Brain microvascular endothelial cell (primary cell): ENCODE measurements around the gene E2F8.
"Not testable (repeated sequence)": the region's sequence is repeated elsewhere in the genome, so short reads cannot be mapped to it uniquely, and the experiment has no call there.

Experiments
- DNase-seq: peaks from one replicate; pipeline ENCODE4 v3.0.0-alpha.2; 2020
- H3K27ac ChIP-seq: fragments of 250-450 bp; sonication (Bioruptor Pico); 2 replicates; pipeline ENCODE4 v1.5.1; 2020; ENCODE audit warnings: mild to moderate bottlenecking, moderate library complexity
- H3K27me3 ChIP-seq: fragments of 250-450 bp; sonication (Bioruptor Pico); replicated peaks from 2 replicates; pipeline ENCODE4 v1.5.1; 2020; ENCODE audit warnings: mild to moderate bottlenecking
- H3K36me3 ChIP-seq: fragments of 250-450 bp; sonication (Bioruptor Pico); replicated peaks from 2 replicates; pipeline ENCODE4 v1.5.1; 2020; ENCODE audit warnings: mild to moderate bottlenecking
- H3K4me3 ChIP-seq: 2 replicates; pipeline ENCODE4 v1.5.1; 2011; ENCODE audit warnings: low read depth, mild to moderate bottlenecking, control low read depth, low read length, moderate library complexity
- in situ Hi-C: cut with HindIII; loops from 2 replicates; pipeline ENCODE4 v1.10.0; 2017; ENCODE audit warnings: low sequenced_read_pairs, low pct_ligation_motif_present
- TF ChIP-seq, protein P1 (sequence below): IDR thresholded peaks from 2 replicates; pipeline ENCODE4 v1.5.1; 2011; ENCODE audit warnings: low read depth, mild to moderate bottlenecking, moderate library complexity, low read length, control low read depth, inconsistent platforms; ENCODE audit errors: missing control alignments

Gene E2F8

DNA sequence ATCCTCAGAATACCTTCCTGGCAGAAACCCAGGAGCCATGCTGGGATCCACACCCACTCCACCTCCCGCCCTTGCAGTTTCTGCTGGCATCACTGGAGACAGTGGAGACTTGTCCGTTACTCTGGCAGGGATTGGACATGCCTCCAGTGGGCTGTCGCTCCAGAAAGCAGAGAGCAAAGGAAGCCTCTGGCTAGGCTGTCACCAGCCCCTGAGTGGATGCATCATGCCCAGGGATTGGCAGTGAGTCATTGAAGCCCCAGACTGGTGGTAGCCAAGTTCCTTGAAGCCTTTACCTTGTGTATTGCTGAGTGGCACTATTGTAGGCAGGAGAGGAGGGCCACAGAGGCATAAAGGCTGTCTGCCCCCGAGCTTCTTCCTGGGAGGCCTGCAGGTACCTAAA is 34.8 kb upstream of the E2F8 start:
- Histone ChIP-seq H3K27me3 (no peaks in the 10 kb centered on the region), H3K27ac (no peak overlapping the region), H3K36me3 (no peaks in the 10 kb centered on the region), H3K4me3 (no peak overlapping the region)
- no peak for DNase-seq
- in situ Hi-C loops, result no loop called here
- TF ChIP-seq, protein P1, sequence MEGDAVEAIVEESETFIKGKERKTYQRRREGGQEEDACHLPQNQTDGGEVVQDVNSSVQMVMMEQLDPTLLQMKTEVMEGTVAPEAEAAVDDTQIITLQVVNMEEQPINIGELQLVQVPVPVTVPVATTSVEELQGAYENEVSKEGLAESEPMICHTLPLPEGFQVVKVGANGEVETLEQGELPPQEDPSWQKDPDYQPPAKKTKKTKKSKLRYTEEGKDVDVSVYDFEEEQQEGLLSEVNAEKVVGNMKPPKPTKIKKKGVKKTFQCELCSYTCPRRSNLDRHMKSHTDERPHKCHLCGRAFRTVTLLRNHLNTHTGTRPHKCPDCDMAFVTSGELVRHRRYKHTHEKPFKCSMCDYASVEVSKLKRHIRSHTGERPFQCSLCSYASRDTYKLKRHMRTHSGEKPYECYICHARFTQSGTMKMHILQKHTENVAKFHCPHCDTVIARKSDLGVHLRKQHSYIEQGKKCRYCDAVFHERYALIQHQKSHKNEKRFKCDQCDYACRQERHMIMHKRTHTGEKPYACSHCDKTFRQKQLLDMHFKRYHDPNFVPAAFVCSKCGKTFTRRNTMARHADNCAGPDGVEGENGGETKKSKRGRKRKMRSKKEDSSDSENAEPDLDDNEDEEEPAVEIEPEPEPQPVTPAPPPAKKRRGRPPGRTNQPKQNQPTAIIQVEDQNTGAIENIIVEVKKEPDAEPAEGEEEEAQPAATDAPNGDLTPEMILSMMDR, result no peak

DNA sequence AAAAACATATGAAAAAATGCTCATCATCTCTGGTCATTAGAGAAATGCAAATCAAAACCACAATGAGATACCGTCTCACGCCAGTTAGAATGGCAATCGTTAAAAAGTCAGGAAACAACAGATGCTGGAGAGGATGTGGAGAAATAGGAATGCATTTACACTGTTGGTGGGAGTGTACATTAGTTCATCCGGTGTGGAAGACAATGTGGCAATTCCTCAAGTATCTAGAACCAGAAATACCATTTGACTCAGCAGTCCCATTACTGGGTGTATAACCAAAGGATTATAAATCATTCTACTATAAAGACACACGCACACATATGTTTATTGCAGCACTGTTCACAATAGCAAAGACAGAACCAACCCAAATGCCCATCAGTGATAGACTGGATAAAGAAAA is 32.5 kb upstream of the E2F8 start:
- in situ Hi-C loops, H3K27me3 ChIP-seq, H3K4me3 ChIP-seq, DNase-seq, H3K27ac ChIP-seq, H3K36me3 ChIP-seq: not testable (repeated sequence)

DNA sequence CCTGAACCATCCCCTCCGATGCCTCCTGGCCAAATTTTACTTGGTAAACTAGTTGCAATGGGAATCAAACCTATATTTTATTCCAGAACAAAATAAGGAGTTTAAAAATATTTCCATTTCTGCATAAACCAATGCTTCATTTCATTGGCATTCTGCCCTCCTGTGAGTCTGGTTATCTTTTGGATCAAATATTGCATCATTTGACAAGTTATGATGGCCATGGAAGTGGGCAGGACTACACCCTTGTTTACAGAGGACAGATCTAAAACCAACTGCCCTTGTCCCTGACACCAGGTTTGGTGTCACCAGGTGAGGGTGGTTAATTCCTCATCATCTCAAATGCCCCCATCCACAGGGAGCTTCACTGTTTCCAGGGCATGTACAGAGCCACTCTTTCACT is 28.2 kb upstream of the E2F8 start:
- TF ChIP-seq, protein P1, result no peak
- H3K36me3 ChIP-seq, result no peaks in the 10 kb centered on the region
- DNase-seq, result no peak
- in situ Hi-C loops, result no loop called here
- H3K27me3 ChIP-seq, result peaks cover 5% of the 10 kb centered on the region
- H3K4me3 ChIP-seq, result no peak overlapping the region
- H3K27ac ChIP-seq, result no peak overlapping the region

GRCh38 chr11:19267567-19267966 is 26.8 kb upstream of the E2F8 start:
- H3K4me3 ChIP-seq, result no peak overlapping the region
- no peak for DNase-seq
- H3K27me3 ChIP-seq, result peaks cover 5% of the 10 kb centered on the region
- TF ChIP-seq, protein P1, result no peak
- H3K27ac ChIP-seq, result no peak overlapping the region
- in situ Hi-C loops, result no loop called here
- no peaks in the 10 kb centered on the region for H3K36me3 ChIP-seq

- Histone ChIP-seq H3K36me3 (no peaks in the 10 kb centered on the region), H3K27me3 (no peaks in the 10 kb centered on the region), H3K4me3 (no peak overlapping the region), H3K27ac (no peak overlapping the region)
- in situ Hi-C loops, result no loop called here
- no peak for DNase-seq
- TF ChIP-seq, protein P1, result no peak
Observed at GRCh38 chr11:19263333-19263732, 22.6 kb upstream of the E2F8 start.

- H3K27ac ChIP-seq, result no peak overlapping the region
- TF ChIP-seq, protein P1, result peak; percentile 96
- in situ Hi-C loops, result no loop called here
Observed at GRCh38 chr11:19259487-19260345, 19.0 kb upstream of the E2F8 start.

More at GRCh38 chr11:19259487-19260345, 19.0 kb upstream of the E2F8 start:
- H3K4me3 ChIP-seq, result no peak overlapping the region
- no peaks in the 10 kb centered on the region for H3K36me3 ChIP-seq
- DNase-seq, result peak; percentile 52
- peaks cover 1% of the 10 kb centered on the region for H3K27me3 ChIP-seq
